Calu3 (cell line): Measurements from ENCODE around the gene MARK3. TPM values are rescaled to one million over a fixed set of nuclear protein-coding genes. Genes with fewer than 3 reads are reported as not detected.

Experiments used
- BruUV-seq: library from RNA; stranded (reverse); fragments of 400-500 nt; replicated peaks from 2 replicates; lab custom pipeline; 2021; lab: Mats Ljungman, UMichigan
- CTCF ChIA-PET: fragments of 300-600 bp; sonication (Branson Sonifier 250); formaldehyde crosslinking; loops from one replicate; lab custom pipeline; 2022; ENCODE audit warnings: antibody characterized with exemption; lab: Charles Lee
- DNase-seq: peaks from one replicate; pipeline ENCODE4 v3.0.0; 2022
- H3K27ac Mint-ChIP-seq: one replicate; pipeline ENCODE4 v1.8.0; 2022; ENCODE audit warnings: mixed read lengths; ENCODE audit not compliant: unreplicated experiment
- H3K27me3 Mint-ChIP-seq: one replicate; pipeline ENCODE4 v1.8.0; 2022; ENCODE audit warnings: mixed read lengths; ENCODE audit not compliant: unreplicated experiment
- H3K36me3 Mint-ChIP-seq: one replicate; pipeline ENCODE4 v1.8.0; 2022; ENCODE audit warnings: mild to moderate bottlenecking, moderate library complexity, mixed read lengths; ENCODE audit not compliant: insufficient read depth, unreplicated experiment
- H3K4me1 Mint-ChIP-seq: one replicate; pipeline ENCODE4 v1.8.0; 2022; ENCODE audit warnings: mild to moderate bottlenecking, low read depth, mixed read lengths; ENCODE audit not compliant: unreplicated experiment
- H3K4me3 Mint-ChIP-seq: one replicate; pipeline ENCODE4 v1.8.0; 2022; ENCODE audit warnings: mild to moderate bottlenecking, low read depth, moderate library complexity, mixed read lengths; ENCODE audit not compliant: unreplicated experiment
- H3K9me3 Mint-ChIP-seq: one replicate; pipeline ENCODE4 v1.8.0; 2022; ENCODE audit warnings: low read depth, mixed read lengths; ENCODE audit not compliant: unreplicated experiment
- CTCF ChIP-seq: fragments of 200-600 bp; IDR thresholded peaks from one replicate; pipeline ENCODE4 v1.8.0; 2022; ENCODE audit warnings: antibody characterized with exemption; ENCODE audit not compliant: unreplicated experiment
- intact Hi-C: fragments of 100-400 bp; cut with micrococcal nuclease; formaldehyde crosslinking; loops from one replicate; pipeline ENCODE4 v1.10.0; 2022; ENCODE audit not compliant: unreplicated experiment
- total RNA-seq: library from RNA; stranded (reverse); gene quantifications from 2 replicates; pipeline ENCODE4 v1.2.3, GENCODE V29; 2022

The MARK3 gene
- total RNA-seq, 1 experiment from 2014 or later, result 76.0 TPM

GRCh38 chr14:103374121-103374520, 11.1 kb upstream of the MARK3 start:
- Mint-ChIP-seq H3K36me3 (no peaks in the 10 kb centered on the region), H3K4me3 (no peak overlapping the region), H3K27me3 (peaks cover 12% of the 10 kb centered on the region), H3K4me1 (peaks cover 10% of the 10 kb centered on the region), H3K9me3 (no peaks in the 10 kb centered on the region), H3K27ac (no peak overlapping the region)
- no TSS peak for BruUV-seq
- no peak for TF ChIP-seq CTCF
- intact Hi-C loops, result no loop called here
- CTCF ChIA-PET, result interaction anchor here (1.3 kb wide), 1 partner anchor 14 kb away, joined by 4 read pairs; no protein-coding TSS in a partner anchor
- DNase-seq, result no peak

GRCh38 chr14:103377522-103378037, 7.6 kb upstream of the MARK3 start:
- Mint-ChIP-seq H3K27ac (no peak overlapping the region), H3K4me3 (no peak overlapping the region), H3K9me3 (no peaks in the 10 kb centered on the region), H3K36me3 (no peaks in the 10 kb centered on the region), H3K4me1 (peaks cover 4% of the 10 kb centered on the region), H3K27me3 (peaks cover 16% of the 10 kb centered on the region)
- no peak for TF ChIP-seq CTCF
- DNase-seq, result no peak
- no TSS peak for BruUV-seq
- CTCF ChIA-PET, result no interaction called here
- intact Hi-C loops, result no loop called here

- intact Hi-C loops, result no loop called here
- Mint-ChIP-seq H3K4me3 (no peak overlapping the region), H3K27me3 (peaks cover 23% of the 10 kb centered on the region), H3K9me3 (no peaks in the 10 kb centered on the region), H3K36me3 (no peaks in the 10 kb centered on the region), H3K27ac (no peak overlapping the region), H3K4me1 (no peaks in the 10 kb centered on the region)
- TF ChIP-seq CTCF, result no peak
- CTCF ChIA-PET, result interaction anchor here (1.6 kb wide), 1 partner anchor 12 kb away, joined by 5 read pairs; no protein-coding TSS in a partner anchor
- BruUV-seq, result no TSS peak
- no peak for DNase-seq
These were observed 7.0 kb upstream of the MARK3 start for GRCh38 chr14:103378038-103378854.

GRCh38 chr14:103380719-103381377, 4.4 kb upstream of the MARK3 start:
- CTCF ChIA-PET, result no interaction called here
- no peaks in the 10 kb centered on the region for H3K4me1 Mint-ChIP-seq
- DNase-seq, result no peak
- no peaks in the 10 kb centered on the region for H3K9me3 Mint-ChIP-seq
- H3K27ac Mint-ChIP-seq, result no peak overlapping the region
- peaks cover 13% of the 10 kb centered on the region for H3K36me3 Mint-ChIP-seq
- no TSS peak for BruUV-seq
- intact Hi-C loops, result no loop called here
- peaks cover 24% of the 10 kb centered on the region for H3K27me3 Mint-ChIP-seq
- H3K4me3 Mint-ChIP-seq, result no peak overlapping the region
- no peak for TF ChIP-seq CTCF
